Activated CD8-positive, alpha-beta memory T cell treated with anti-CD3 and anti-CD28 coated beads, Interleukin-2, amount 10 ng/mL, durations not matched to agents 7 days and 5 days (primary cell): ENCODE results near the gene SFMBT2. TPM values are rescaled to one million over a fixed set of nuclear protein-coding genes. Genes with fewer than 3 reads are reported as not detected.
A peak's percentile ranks its signal among the peaks of the same experiment; 100 is the strongest.

ENCODE experiments used
- ATAC-seq: fragments of 150-1000 bp; cut with Tn5 transposase; one replicate; pipeline ENCODE4 v1.10.0; 2021; ENCODE audit warnings: moderate library complexity
- CTCF ChIA-PET: fragments of 350-600 bp; sonication (Branson Sonifier 250); formaldehyde crosslinking; loops from one replicate; lab custom pipeline; 2021; ENCODE audit warnings: antibody characterized with exemption; lab: Charles Lee
- DNase-seq: peaks from one replicate; pipeline ENCODE4 v3.0.0-alpha.2; 2020
- H3K27ac Mint-ChIP-seq: one replicate; pipeline ENCODE4 v1.8.0; 2021; ENCODE audit warnings: mild to moderate bottlenecking, mixed read lengths
- H3K27me3 Mint-ChIP-seq: one replicate; pipeline ENCODE4 v1.8.0; 2021; ENCODE audit warnings: mixed read lengths
- H3K36me3 Mint-ChIP-seq: one replicate; pipeline ENCODE4 v1.8.0; 2021; ENCODE audit warnings: mild to moderate bottlenecking, mixed read lengths
- H3K4me1 Mint-ChIP-seq: one replicate; pipeline ENCODE4 v1.8.0; 2021; ENCODE audit warnings: mixed read lengths
- H3K4me3 Mint-ChIP-seq: one replicate; pipeline ENCODE4 v1.8.0; 2021; ENCODE audit warnings: mild to moderate bottlenecking, moderate library complexity, mixed read lengths
- H3K9me3 Mint-ChIP-seq: one replicate; pipeline ENCODE4 v1.8.0; 2022; ENCODE audit warnings: low read depth, mixed read lengths
- total RNA-seq, 2 experiments: library from RNA; stranded (reverse); gene quantifications; one replicate each; pipeline ENCODE4 v1.2.3, GENCODE V29; 2021

SFMBT2 gene
- total RNA-seq, 2 experiments from 2014 or later = 49.5 to 69.0 TPM

- ATAC-seq = no peak
- Mint-ChIP-seq H3K9me3 (no peaks in the 10 kb centered on the region), H3K27ac (no peak overlapping the region), H3K4me1 (peaks cover 8% of the 10 kb centered on the region), H3K4me3 (no peak overlapping the region), H3K36me3 (peaks cover 3% of the 10 kb centered on the region), H3K27me3 (peaks cover 46% of the 10 kb centered on the region)
- CTCF ChIA-PET = interaction anchor here (0.8 to 1.7 kb wide), 4 partner anchors 13 to 216 kb away, joined by 4 to 8 read pairs (median 6); no protein-coding TSS in a partner anchor
- DNase-seq = no peak
Observed at GRCh38 chr10:7134448-7134847, 276.4 kb downstream of the SFMBT2 start.

DNA sequence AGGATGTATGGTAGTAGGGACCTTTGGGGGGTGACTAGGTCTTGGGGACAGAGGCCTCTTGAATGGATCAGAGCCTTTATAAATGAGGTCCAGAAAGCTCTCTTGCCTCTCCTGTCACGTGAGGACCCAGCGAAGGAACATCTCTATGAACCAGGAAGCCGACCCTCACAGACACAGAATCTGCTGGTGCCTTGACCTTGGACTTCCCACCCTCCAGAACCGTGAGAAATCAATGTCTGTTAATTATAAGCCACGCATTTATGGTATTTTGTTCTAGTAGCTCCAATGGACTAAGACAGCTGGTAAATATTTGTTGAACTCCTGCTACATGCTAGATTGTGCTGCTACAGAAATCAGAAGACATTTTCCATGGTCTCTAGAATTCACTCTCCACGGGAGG lies 276.9 kb downstream of the SFMBT2 start:
- peaks cover 8% of the 10 kb centered on the region for H3K4me1 Mint-ChIP-seq
- CTCF ChIA-PET = interaction anchor here (1.6 to 1.7 kb wide), 3 partner anchors 13 to 216 kb away, joined by 4 to 8 read pairs (median 7); no protein-coding TSS in a partner anchor

DNA sequence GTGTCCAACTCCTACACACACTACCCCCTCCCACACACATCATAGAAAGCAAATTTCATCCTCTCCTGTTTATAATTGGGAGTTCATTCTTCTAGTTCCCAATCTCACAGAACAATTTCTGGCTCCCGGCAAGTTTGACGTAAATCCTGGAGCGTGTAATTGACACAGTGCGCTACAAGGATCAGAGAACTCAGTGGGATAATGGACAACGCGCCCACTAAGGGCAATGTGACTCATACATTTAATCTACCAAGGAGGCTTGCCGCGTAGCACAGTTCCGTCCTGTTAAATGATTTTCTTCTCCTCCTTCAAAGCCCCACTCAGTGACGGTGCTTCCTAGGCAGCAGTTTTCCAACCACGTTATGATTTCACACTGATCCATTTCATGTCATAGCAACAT lies 277.6 kb downstream of the SFMBT2 start:
- Mint-ChIP-seq H3K27ac (no peak overlapping the region), H3K27me3 (peaks cover 52% of the 10 kb centered on the region), H3K9me3 (no peaks in the 10 kb centered on the region), H3K4me1 (peaks cover 8% of the 10 kb centered on the region), H3K4me3 (no peak overlapping the region), H3K36me3 (peaks cover 3% of the 10 kb centered on the region)
- no peak for DNase-seq
- CTCF ChIA-PET = no interaction called here
- ATAC-seq = no peak

More for the DNA sequence above, 276.9 kb downstream of the SFMBT2 start:
- Mint-ChIP-seq H3K4me3 (no peak overlapping the region), H3K9me3 (no peaks in the 10 kb centered on the region), H3K36me3 (peaks cover 3% of the 10 kb centered on the region), H3K27me3 (peaks cover 51% of the 10 kb centered on the region), H3K27ac (no peak overlapping the region)
- ATAC-seq (no peak), DNase-seq (no peak)

DNA sequence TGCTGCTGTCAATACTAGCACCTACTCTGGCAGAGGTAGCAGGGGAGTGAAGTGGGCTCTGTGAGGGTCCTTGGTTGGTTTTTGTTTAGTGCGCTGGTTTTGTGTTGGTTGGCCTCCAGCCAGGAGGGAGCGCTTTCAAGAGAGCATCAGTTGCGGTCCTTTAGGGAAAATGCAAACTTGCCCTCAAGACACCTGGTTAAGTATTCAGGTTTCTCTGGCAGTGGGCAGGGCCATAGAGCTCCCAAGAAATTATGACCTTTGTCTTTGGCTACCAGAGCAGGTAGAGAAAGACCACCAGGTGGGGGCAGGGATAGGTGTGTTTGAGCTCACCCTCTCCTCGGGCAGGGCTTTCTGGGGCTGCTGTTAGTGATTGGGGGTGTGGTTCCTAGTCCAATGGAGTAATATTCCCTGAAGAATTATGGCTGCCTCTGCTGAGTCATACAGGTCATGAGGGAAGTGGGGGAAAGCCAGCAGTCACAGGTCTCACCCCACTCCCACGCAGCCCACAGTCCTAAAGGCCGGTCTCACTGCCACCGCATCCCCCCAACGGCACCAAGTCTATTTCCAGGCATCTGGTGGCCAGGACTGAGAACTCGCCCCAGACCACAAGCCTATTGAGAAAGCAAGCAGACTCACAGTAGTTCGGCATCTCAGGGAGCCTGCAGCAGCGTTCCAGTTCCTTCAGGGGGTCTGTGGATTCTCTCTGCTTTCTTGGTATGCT lies 280.5 kb downstream of the SFMBT2 start:
- CTCF ChIA-PET = interaction anchor here (0.8 kb wide), 1 partner anchor 9 kb away, joined by 3 read pairs; no protein-coding TSS in a partner anchor
- Mint-ChIP-seq H3K4me3 (no peak overlapping the region), H3K4me1 (peaks cover 8% of the 10 kb centered on the region), H3K36me3 (peaks cover 1% of the 10 kb centered on the region), H3K27ac (no peak overlapping the region), H3K27me3 (peaks cover 52% of the 10 kb centered on the region), H3K9me3 (no peaks in the 10 kb centered on the region)
- ATAC-seq (no peak), DNase-seq (no peak)

- H3K27ac Mint-ChIP-seq = no peak overlapping the region
- ATAC-seq (no peak), DNase-seq (no peak)
- H3K4me3 Mint-ChIP-seq = no peak overlapping the region
- H3K9me3 Mint-ChIP-seq = no peaks in the 10 kb centered on the region
- H3K27me3 Mint-ChIP-seq = peaks cover 52% of the 10 kb centered on the region
- CTCF ChIA-PET = interaction anchor here (1.1 to 1.3 kb wide), 2 partner anchors 9 to 204 kb away, joined by 3 to 6 read pairs; no protein-coding TSS in a partner anchor
- no peaks in the 10 kb centered on the region for H3K36me3 Mint-ChIP-seq
- peaks cover 10% of the 10 kb centered on the region for H3K4me1 Mint-ChIP-seq
Observed at GRCh38 chr10:7123774-7124173, 287.1 kb downstream of the SFMBT2 start.

DNA sequence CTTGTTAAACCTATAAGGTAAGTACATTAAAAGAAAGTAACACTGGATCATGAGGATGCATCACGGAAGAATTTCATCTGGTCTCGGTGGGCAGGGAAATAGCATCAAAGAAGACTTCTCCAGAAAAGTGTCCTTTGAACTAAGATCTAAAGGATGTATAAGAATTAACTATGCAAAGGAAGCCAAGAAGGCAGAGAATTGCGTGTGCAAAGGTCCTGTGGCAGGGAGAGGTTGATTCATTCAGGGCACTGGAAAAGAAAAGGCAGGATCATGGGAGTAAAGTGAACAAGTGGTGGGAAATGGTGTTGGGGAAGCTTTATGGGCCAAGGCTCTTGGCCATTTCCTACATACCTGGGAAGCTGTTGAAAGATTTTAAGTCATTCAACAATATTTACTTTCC lies 288.3 kb downstream of the SFMBT2 start:
- no peak overlapping the region for H3K27ac Mint-ChIP-seq
- H3K4me1 Mint-ChIP-seq = peaks cover 15% of the 10 kb centered on the region
- no peak for DNase-seq
- H3K27me3 Mint-ChIP-seq = peaks cover 55% of the 10 kb centered on the region
- H3K4me3 Mint-ChIP-seq = no peak overlapping the region
- no peak for ATAC-seq
- H3K36me3 Mint-ChIP-seq = no peaks in the 10 kb centered on the region
- CTCF ChIA-PET = interaction anchor here (2.0 to 3.3 kb wide), 2 partner anchors 205 to 286 kb away, joined by 6 to 15 read pairs; no protein-coding TSS in a partner anchor
- no peaks in the 10 kb centered on the region for H3K9me3 Mint-ChIP-seq

GRCh38 chr10:7121154-7121797 lies 289.6 kb downstream of the SFMBT2 start:
- H3K9me3 Mint-ChIP-seq = no peaks in the 10 kb centered on the region
- DNase-seq (peak; percentile 80), ATAC-seq (peak; percentile 86)
- CTCF ChIA-PET = interaction anchor here (0.5 to 3.3 kb wide), 28 partner anchors 8 to 303 kb away, joined by 3 to 17 read pairs (median 4); partner anchors contain the start of gene SFMBT2
- peak overlapping the region; percentile 2 for H3K27ac Mint-ChIP-seq
- H3K4me3 Mint-ChIP-seq = no peak overlapping the region
- peaks cover 15% of the 10 kb centered on the region for H3K4me1 Mint-ChIP-seq
- peaks cover 48% of the 10 kb centered on the region for H3K27me3 Mint-ChIP-seq
- H3K36me3 Mint-ChIP-seq = no peaks in the 10 kb centered on the region

DNA sequence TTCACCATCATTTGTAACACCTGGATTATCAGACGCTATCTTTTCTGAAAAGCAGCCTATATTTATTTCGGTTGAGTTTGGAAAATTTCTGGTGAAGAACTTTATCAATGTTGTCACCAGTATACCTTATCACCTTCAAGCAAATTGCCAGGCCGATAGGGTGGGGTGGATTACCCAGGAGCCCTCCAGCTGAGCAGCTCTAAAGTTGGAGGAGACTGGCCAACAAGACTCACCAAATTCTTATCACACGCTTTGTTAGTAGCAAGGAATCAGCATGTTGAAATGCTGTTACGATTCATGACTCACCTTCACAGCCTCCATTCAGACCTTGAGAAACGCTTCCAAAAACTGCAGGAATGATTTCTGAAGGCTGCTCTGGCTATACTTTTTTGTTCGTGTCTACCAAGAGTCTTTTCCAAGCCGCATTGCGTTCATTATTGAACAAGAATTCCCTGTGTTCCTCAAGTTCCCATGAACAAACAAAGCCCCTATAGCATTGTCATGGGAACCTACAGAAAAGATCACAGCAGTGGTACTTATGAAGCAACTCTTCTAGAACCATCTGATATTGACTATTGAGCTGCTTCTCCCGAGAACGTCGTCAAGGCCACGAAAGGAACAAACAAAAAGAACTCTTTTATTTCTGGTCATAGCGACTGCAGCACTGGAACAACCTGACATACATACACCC lies 291.4 kb downstream of the SFMBT2 start:
- CTCF ChIA-PET = interaction anchor here (0.8 to 3.3 kb wide), 6 partner anchors 93 to 297 kb away, joined by 3 to 15 read pairs (median 3); partner anchors contain the start of gene SFMBT2
- H3K36me3 Mint-ChIP-seq = no peaks in the 10 kb centered on the region
- ATAC-seq = no peak
- H3K4me3 Mint-ChIP-seq = no peak overlapping the region
- peaks cover 15% of the 10 kb centered on the region for H3K4me1 Mint-ChIP-seq
- no peak overlapping the region for H3K27ac Mint-ChIP-seq
- DNase-seq = no peak
- H3K27me3 Mint-ChIP-seq = peaks cover 38% of the 10 kb centered on the region
- no peaks in the 10 kb centered on the region for H3K9me3 Mint-ChIP-seq

DNA sequence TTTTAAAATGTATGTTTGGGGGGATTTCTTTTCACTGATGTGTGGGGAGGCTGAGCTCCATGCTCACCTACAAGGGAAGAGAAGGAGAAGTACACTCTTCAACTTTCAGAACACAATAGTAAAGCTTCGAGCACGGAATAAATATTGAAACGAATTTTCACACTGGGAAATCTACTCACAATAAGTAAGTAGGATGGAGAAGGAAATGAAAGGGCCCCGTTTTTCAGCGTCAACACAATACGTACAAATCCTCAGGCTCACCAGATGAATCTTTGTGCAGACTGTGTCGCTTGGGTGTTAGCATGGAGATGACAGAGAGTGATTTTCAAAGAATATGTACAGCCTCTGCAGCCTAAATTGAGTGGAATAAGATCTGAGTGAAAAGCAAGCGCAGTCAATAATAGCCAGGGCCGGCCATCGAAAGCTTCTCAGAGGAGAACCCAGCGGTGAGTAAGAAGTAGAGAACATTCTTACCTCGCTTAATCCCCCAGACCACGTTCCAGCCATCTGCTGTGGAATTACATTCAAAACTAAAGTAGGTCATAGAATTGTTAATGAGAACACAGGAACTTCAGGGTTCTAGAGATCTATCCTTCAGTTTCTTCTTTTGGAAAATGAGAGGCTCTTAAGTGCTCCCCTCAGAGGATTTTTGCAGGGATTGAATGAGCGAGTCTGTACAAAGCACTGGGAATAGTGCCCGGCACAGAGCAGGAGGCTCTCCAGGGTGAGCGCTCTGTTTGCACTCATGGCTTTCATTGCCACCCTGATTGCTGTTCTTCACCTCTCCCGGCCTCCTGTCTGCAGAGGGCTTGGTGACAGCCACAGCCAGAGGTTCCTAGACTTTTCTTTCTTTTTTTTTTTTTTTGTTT lies 292.8 kb downstream of the SFMBT2 start:
- CTCF ChIA-PET = interaction anchor here (1.3 kb wide), 1 partner anchor 62 kb away, joined by 3 read pairs; no protein-coding TSS in a partner anchor
- Mint-ChIP-seq H3K27me3 (peaks cover 24% of the 10 kb centered on the region), H3K9me3 (no peaks in the 10 kb centered on the region), H3K4me3 (no peak overlapping the region), H3K27ac (no peak overlapping the region), H3K4me1 (peaks cover 10% of the 10 kb centered on the region), H3K36me3 (no peaks in the 10 kb centered on the region)
- DNase-seq (no peak), ATAC-seq (no peak)

DNA sequence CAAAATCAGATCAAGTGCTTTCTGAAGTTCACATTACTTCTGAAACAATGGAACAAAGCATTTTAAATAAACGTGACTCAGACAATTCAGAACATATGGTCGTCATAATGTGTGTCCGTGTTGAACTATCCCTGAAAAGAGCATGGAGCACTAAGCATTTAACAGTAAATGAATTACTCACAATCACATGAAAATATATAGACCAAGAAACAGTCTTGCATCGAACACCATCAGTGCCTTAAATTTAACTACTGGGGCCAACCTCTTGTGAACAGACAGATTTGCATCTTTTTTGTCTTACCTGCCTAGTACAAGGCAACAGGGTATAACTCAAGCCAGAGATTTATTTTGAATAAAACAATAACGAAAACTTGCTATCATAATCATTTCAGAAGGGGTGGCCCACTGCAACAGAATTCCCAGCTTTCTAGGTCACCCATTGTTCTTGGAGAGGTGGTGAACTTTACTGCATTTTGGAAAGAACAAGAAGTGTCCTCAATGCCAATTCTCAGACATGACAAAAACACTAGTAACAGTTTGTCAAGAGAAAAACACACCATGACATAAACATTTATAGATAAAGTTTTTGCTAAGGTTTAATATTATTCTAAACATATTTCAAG lies 293.5 kb downstream of the SFMBT2 start:
- H3K4me1 Mint-ChIP-seq = peaks cover 10% of the 10 kb centered on the region
- no peak overlapping the region for H3K4me3 Mint-ChIP-seq
- peaks cover 23% of the 10 kb centered on the region for H3K27me3 Mint-ChIP-seq
- no peak for DNase-seq
- H3K9me3 Mint-ChIP-seq = no peaks in the 10 kb centered on the region
- H3K36me3 Mint-ChIP-seq = no peaks in the 10 kb centered on the region
- CTCF ChIA-PET = interaction anchor here (1.3 kb wide), 1 partner anchor 62 kb away, joined by 3 read pairs; no protein-coding TSS in a partner anchor
- H3K27ac Mint-ChIP-seq = no peak overlapping the region
- no peak for ATAC-seq

GRCh38 chr10:7111561-7111960 lies 299.3 kb downstream of the SFMBT2 start:
- H3K27me3 Mint-ChIP-seq = peaks cover 14% of the 10 kb centered on the region
- no peak overlapping the region for H3K4me3 Mint-ChIP-seq
- H3K4me1 Mint-ChIP-seq = peaks cover 3% of the 10 kb centered on the region
- peaks cover 2% of the 10 kb centered on the region for H3K9me3 Mint-ChIP-seq
- DNase-seq = no peak
- CTCF ChIA-PET = interaction anchor here (2.1 kb wide), 1 partner anchor 10 kb away, joined by 5 read pairs; no protein-coding TSS in a partner anchor
- no peak overlapping the region for H3K27ac Mint-ChIP-seq
- peaks cover 2% of the 10 kb centered on the region for H3K36me3 Mint-ChIP-seq
- ATAC-seq = no peak

GRCh38 chr10:7111089-7111488 lies 299.7 kb downstream of the SFMBT2 start:
- ATAC-seq (no peak), DNase-seq (no peak)
- peaks cover 2% of the 10 kb centered on the region for H3K36me3 Mint-ChIP-seq
- H3K9me3 Mint-ChIP-seq = peaks cover 2% of the 10 kb centered on the region
- peaks cover 3% of the 10 kb centered on the region for H3K4me1 Mint-ChIP-seq
- peaks cover 14% of the 10 kb centered on the region for H3K27me3 Mint-ChIP-seq
- H3K4me3 Mint-ChIP-seq = no peak overlapping the region
- H3K27ac Mint-ChIP-seq = no peak overlapping the region
- CTCF ChIA-PET = interaction anchor here (0.7 to 2.1 kb wide), 2 partner anchors 10 to 242 kb away, joined by 3 to 5 read pairs; no protein-coding TSS in a partner anchor
